GM19467 (cell line): ENCODE results near the gene PPP3CA.
A peak's percentile ranks its signal among the peaks of the same experiment; 100 is the strongest.

Source experiments
- ATAC-seq: cut with Tn5 transposase; IDR thresholded peaks from one replicate; pipeline ENCODE4 v1.9.1; 2021; ENCODE audit warnings: mild to moderate bottlenecking, moderate library complexity; ENCODE audit not compliant: unreplicated experiment

Gene PPP3CA

DNA sequence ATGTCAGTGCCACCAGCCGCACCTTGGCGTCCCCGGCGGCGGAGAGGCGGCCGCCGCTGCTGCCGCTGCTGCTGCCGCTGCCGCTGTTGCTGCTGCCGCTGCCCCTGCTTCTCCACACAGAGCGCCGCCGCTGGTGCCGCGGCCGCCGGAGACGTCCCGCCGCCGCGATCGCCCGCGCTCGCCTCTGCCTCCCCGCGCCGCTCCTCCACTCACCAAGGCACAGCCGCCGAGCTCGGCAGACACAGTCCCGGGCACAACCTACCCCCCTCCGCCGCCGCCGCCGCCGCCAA lies at the start of gene PPP3CA:
TSS of gene PPP3CA (minus strand) at position 260 of the 290 bp plus-strand sequence.
- ATAC-seq, result peak; percentile 18

DNA sequence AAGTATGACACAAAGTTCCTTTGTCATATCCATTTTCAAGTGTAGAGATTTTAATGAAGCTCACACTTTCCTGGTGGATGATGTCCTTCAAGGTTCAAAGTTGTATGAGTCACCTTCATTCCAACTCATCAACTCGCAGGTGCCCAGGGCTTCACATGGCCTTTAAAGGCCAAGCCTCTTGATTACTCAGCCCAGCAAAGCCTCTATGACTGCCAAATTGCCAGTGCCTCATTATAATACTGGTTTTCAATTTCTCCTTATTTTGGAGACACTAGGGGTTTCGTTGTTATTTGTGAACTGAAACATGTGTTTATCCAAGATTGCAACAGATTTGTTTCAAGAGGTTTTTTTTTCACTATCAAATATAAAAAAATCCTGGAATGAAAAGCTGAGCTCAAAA lies 45.9 kb upstream of the PPP3CA start:
- no peak for ATAC-seq

DNA sequence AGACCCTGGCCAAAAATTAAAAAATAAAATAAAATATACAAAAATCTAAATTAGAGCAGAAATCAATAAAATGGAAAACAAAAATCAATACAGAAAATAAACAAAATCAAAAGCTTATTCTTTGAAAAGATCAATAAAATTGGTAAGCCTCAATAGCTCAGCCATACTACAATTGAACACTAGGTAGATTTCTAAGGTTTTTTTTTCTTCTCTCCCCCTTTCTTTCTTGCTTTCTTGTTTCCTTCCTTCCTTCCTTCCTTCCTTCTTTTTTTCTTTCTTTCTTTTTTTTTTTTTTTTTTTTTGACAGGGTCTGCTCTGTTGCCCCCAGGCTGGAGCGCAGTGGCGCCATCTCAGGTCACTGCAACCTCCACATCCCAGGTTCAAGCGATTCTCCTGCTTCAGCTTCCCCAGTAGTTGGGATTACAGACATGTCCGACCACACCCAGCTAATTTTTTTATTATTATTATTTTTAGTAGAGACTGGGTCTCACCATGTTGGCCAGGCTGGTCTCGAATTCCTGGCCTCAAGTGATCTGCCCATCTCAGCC lies 23.4 kb upstream of the PPP3CA start:
- ATAC-seq, result no peak

DNA sequence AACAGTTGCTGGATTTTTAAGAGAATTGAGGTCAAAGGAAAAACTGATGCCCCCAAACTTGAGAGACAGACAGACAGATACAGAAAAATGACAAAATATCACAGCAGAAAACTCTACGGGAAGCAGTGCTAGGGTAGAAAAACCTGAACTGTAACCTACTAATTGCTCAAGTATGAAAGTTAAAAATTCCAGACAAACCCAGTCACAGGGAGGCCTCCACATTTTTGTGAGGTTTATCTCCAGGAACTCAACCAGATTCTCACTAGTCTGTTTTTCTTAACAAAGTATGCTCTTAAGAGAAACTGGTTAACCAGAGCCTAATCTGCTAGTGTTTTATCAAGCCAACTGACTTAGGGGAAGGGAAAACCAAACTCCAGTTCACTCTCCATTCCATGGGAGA lies 19.9 kb upstream of the PPP3CA start:
- ATAC-seq, result no peak

DNA sequence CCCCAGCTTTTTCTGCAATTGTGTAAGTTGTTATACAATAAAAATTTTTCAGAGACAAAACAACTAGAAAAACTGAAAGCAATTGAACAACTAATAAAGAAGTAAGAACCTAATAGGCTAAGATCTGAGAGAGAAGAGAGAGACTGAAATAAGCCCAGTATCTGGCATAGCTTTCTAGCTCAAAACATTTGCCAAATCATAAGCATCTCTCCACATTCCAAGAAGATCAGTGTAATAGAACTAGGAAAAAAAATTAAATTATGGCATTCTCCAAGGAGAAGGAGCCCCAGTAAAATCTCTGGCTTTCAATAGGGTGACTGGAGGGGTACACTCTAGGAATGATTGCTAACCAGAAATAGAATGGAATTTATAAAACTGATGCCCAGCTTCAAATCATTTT lies 19.0 kb upstream of the PPP3CA start:
- ATAC-seq, result no peak

DNA sequence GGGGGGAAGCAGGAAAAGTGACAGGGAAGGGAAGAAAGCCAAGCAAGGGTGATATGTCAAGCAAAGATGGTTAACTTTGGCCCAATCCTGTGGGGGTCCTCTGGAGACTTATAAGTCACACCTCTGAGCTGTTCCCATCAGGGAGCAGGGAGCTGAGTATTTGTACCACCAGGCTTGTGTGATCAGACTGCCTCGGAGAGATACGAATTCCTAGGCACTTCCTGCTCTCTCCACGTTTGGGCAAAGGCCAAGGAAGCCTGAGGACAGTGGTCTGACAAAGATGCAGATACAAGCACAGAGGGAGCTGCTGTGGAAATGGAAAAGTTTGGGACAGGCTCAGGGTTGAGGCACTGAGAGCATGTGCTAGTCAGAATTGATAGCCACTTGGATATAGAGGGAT lies 10.4 kb upstream of the PPP3CA start:
- ATAC-seq, result no peak

DNA sequence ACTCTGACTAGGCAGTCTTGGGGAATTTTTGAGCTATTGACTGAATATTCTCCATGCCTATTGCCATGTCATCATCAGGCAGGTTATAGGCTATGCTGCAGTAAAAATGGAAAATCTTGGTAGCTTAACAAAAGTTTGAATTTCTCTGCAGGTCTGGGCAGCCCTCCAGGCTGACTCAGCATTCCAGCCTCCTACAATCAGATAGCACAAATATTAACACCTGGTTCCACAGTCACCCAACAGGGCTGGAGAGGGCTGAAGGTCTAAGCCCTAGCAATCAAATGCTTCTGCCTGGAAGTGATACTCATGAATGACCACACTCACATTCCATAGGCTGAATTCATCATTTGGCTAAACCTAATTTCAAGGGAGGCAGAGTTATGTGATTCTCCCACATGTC lies 9.6 kb upstream of the PPP3CA start:
- no peak for ATAC-seq

DNA sequence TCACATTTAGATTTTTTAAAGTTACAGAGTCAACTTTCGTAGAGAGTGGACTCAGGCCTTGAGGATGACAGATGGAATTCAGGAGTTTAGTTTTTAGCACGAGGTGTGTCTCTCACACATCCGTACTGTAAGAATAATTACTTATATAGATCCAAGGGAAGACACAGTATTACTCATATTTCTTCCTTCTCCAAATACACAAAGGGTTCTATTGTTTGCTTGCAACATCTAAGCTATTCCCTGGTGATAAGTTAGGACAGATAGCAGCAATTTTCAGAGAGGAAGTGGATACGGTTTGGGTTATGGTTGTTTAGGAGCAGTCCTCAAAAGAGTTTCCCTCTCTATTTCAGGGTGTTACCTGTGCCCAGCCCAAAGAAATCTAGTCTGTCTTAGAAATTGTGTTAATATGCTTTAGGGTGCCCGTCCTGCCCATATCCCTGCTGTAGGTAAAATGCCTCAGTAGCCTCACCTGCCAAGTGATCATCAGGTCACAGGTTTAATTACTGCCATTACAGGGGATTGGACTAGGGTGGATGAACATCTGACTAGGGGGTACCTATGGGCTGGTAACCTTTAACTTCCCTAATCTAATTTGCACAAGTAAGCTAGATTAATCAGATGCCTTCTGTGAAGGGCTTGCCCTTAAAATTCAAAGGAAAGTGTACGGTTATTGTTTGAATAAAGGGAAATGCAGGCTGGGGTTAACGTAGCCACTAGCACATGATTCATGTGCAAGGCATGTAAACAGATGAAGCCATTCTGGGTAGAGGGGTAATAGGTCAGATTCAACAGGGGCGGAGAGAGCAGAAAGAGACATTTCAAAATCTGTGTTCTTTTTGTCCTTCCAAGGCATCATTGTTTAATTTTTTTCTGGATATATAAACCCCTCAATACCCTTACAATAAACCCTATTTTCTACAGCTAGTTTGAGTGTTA lies 8.7 kb upstream of the PPP3CA start:
- no peak for ATAC-seq

DNA sequence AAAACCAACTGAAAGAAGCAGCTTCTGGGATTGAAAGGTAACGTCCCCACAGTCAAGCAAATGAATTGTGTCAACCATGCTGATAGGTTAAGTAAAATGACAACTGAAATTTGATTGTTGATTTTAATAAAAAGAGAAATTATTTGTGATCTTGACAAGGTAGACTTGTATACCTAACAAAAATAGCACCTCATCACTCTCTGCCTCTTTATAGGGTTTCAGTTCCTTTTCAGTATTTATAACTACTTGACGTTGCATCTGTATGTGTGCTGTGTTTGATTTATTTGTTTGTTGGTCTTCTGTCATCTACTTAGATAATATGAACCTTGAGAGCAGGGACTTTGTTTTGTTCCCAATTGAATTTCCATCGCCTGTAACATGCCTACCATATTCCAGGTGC lies 7.9 kb upstream of the PPP3CA start:
- ATAC-seq, result peak; percentile 95

DNA sequence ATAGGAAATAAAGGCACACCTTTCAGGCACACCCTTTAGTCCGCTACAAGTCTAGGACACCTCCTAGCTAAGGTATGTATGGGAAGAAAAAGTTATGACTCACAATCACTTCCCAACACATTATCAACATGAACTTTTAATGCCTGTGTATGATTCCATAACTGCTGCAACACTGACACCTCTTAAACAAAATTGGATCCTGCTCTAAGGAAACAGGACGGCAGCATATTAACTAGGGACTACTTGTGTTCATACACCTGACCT lies 2.4 kb upstream of the PPP3CA start:
- ATAC-seq, result no peak

DNA sequence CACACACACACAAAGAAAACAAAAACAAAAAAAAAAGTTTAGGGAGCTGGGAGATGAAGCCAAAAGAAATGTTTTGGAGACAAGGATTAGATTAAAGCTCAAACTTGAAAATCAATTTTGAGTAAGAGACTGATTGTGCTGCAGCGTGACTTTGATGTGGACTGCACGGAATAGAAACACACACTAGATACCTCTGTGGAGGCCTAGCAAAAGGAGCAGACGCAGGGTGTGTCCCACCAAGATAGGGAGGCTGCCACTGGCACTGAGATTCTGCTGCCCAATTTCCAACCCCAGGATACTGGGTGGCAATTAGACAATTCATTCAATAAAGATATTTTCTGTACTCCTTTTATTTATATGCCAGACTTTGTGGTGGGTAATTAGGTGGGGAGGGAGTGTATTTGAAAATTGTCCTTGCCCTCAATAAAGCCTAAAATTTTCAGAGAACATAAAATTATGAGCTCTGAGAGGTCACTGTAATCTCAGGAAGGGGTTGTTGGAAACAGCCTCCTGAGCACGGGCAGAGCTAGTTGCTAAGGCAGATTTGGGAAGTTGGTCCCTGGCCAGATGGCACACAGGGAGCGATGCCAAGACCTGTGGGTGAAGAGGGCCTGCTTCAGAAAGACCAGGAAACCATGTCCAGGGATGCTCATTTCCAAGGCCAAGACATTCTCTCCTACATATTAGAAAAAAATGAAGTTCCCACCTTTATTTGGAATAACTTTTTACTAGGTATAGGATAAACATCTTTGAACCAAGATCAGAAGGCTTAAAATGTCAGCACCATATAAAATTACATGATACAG lies 1.9 kb upstream of the PPP3CA start:
- no peak for ATAC-seq

DNA sequence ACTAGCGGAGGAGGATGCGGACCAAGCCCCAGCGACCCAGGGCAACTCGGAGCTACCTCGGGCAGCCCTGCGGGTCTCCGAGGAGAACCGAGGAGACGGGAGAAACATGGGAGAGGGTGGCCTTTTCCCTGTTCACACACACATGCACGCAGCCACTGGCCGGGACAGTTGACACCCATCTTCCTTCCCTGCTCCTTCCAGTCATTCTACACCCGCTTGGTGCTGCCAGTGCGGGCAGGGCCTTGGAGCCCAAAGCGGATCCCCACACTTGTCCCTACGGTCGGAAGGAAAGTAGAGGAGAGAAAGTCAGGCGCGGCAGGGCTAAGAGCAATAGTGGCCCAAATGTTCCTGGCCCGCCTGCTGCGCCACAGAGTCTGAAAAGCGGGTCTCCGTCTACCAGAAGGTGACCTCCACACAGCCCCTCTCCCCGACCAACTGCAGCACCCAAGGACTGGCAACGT lies 1.1 kb upstream of the PPP3CA start:
- ATAC-seq, result no peak

DNA sequence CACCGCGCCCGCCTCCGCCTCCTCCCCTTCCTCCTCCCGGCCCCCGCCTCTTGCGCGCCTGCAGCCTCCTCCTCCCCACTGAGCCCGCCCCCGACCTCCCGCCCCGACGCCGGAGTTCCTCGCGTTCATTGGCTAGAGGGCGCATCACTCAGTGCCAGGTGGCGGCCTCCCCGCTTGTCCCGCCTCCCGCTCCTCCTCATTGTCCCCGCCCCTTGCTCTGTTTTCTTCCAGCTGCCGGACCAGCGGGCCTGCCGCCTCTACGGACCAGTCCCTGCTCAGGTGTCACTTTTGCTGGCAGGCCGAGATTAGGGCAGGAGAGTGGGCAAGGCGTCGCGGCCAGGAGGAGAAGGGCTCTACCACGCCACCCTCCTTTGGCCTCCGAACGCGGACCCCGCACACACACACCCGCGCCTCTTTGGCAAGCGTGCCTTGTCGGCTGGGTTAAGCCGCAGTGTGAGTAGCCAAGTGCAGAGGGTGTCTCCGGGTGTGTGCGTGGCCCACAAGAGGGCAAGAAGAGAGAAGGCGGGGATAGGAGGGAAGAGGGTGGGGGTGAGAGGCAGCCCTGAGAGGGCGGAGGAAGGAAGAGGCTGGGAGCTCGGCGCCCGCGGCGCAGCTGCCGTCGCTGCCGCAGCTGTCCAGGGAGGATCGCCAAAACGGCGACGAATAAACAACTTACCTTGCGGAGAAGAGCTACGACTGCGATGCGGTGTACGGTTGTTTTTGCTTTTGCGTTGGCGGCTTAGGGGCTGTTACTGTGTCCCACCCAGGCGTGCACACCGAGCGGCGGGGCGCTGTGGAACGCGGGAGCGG lies 436 bp upstream of the PPP3CA start:
- peak; percentile 74 for ATAC-seq

DNA sequence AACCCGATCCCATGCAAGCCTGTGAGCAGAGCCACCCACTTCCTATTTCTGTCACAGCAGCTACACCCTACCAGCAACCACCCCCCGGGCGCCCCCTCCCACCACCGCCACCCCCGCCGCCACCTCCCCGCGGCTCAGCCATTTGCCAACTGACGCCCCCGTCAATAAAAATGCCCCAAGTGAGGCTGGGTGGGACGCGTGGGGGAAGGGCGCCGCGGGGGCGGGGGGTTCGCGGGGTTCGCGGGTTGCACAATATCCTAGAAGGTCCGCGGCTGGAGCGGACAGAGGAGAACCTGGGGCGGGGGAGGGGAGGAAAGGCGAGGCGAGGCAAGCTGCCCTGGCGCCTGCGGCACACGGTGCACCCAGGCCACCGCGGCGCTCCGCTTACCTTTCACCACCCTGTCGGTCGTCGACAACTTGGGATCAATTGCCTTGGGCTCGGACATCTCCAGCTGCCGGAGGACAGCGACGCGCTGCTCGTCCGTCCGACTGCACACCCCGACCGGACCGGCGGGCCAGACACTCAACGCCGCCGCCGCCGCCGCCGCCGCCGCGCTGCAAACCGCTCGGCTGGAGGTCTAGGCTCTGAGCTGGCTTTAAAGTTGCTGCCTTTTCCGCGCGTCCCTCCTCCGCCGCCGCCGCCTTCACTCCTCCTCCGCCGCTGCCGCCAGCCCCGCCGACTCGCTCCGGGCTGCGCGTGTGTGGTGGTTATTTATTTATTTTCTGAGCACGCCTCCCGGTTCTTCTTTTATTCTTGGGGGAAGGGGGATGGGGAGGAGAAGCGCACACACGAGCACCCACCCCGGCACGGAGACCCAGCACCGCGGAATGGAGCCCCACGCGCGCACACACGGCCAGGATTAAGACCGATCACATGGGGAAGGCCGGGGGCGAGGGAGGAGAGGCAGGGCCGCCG lies 717 bp downstream of the PPP3CA start:
- ATAC-seq, result peak; percentile 6

DNA sequence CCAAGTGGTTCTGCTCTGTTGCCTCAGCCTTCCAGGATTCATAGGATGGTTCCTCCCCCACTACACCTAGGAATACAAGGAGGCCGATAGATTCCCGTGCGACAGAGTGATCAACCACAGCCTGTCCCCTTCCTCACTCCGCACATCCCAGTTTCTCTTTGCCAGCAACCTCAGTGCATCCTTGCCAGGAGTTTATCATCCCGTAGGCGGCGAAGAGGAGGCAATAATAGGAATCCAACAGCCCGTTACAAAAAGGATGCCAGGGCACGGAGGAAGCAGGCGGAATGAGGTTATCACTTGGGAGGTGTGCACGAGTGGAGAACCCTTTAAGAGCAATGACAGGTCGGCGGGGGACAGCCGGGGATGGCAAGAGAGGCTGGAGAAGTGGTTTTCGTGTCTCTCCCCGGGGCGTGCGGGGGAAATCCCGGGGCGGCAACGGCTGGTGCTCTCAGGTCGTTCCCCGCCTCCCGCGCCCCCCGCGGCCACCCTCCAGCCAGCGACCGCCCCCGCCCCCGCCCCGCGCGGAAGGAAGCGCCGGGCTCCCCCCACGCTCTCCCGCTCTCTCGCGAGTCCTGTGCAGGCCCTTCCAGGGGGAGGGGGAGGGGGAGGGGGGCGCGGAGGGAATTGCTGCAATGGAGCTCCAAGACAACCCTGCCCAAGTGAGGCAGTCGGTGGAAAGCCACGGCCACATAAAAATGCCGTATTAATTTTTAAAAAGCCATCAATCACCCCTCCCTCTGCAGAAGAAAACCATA lies 1.6 kb downstream of the PPP3CA start:
- no peak for ATAC-seq

DNA sequence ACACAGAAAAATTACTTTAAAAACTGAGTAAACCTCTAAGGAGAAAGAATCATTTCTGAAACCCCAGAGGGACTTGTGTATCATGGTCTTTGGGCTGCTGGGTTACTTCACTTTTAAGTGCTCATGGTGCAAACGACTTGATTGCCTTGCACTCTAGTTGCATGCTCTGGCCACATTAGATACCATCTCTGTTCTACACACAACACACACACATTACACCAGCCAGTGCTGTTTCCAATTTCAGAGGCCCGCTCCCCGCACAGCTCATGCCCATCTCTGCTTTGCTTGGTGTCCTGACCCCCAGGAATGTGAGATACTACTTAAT lies 2.1 kb downstream of the PPP3CA start:
- ATAC-seq, result no peak

DNA sequence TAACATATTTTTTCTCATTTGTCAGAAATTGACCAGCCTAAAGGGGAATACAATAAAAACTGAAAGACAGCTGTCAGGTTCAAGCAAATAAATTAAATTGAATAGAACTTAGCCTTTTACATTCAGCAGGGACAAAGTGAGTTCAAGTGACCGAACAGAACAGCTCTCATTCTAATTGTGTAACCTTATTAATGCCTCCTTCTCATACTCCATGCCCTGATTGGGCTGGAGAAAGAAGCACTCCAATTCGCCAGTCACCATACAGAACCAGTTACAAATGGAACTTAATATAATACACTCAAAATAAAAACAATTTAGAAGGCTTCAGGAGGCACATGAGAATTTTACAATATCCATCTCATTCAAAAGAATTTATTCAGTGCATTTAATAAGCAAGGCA lies 8.0 kb downstream of the PPP3CA start:
- no peak for ATAC-seq

DNA sequence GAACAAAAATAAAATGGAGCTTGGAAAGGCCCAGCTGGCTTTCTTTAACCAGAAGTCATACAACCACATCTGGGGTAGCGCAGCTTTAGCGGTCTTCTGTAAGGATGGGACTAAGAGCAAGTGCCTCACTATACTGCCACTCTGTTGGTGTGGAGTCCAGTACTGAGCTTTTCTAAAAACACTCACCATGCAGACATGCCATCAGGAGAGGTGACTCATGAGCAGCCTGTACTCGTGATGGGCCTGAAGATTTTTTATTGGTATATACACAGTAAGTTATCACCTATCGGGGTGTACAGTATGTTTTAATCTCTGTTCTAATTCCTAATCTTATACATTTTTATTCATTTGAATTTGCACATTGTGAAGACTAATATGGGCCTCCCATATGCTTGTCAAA lies 9.6 kb downstream of the PPP3CA start:
- ATAC-seq, result no peak

DNA sequence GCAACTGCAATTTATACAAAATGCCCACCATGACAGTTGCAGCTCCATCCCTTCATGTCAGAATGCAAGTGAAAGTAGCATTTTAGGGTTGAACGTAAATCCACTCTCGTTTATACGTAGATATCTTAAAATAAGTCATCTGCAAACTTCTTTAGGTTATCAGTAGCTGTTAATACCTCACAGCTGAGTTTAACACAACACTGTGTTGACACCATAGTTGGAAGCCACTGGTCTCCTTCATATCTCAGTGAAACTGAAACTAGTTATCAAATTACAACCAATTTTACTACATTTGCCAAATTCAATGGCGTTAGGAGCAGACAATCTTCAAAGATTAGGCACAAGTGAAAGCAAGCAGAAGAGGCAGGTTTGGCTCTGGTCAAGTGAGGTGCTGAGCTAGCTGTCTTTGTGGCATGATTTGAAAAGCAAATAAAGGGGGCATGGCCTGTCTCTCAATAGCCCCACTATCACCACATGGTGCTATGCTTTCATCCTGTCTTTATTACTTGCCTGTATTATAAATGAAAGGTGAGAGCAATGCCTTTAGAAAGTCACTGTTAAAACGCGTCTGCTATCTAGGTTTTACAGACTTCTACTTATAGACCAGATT lies 12.3 kb downstream of the PPP3CA start:
- peak; percentile 72 for ATAC-seq
